ENCODE results near the gene RPS15. TPM values are rescaled to one million over a fixed set of nuclear protein-coding genes. Genes with fewer than 3 reads are reported as not detected.

RPS15 gene
- total and polyA plus RNA-seq, 3 experiments from 2014 or later: 1,485 to 2,756 (median 1,540) TPM

DNA sequence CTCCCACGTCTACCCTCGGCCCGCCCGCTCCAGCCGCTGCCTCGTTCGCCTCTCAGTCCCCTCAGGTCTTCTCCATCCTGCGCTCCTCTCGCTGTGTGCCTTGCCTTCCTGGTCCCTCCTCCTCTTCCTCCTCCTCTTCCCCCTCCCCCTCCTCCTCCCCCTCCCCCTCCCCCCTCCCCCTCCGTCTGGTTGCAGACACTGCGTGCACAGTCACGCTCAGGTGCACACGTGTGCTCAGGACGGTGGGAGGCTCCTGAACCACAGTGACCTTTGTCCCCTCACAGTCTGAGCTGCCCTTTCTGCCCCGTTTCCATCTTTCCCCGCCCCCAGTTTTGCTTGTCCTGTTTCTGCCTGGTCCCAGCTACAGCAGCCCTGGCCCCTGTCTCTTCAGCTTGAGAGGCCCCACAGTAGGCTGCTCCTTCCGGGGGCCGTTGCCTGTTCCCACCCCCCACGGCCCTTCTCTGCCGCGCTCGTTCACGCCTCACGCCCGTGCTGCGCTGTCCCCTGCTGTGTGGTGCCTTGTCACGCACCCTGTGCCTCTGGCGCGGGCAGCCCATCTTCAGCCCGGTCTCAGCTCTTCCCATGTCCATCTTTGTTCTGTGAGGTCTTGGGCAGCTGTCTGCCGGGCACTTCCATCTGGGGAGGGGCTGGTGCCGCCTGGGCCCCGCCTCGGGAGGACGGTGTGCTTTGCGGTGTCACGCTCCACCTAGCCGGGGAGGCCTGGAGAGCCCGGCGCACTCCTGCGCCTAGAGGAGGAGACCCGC, 13.8 kb upstream of the RPS15 start:
- no peaks in the 10 kb centered on the region for H3K9me3 Mint-ChIP-seq

DNA sequence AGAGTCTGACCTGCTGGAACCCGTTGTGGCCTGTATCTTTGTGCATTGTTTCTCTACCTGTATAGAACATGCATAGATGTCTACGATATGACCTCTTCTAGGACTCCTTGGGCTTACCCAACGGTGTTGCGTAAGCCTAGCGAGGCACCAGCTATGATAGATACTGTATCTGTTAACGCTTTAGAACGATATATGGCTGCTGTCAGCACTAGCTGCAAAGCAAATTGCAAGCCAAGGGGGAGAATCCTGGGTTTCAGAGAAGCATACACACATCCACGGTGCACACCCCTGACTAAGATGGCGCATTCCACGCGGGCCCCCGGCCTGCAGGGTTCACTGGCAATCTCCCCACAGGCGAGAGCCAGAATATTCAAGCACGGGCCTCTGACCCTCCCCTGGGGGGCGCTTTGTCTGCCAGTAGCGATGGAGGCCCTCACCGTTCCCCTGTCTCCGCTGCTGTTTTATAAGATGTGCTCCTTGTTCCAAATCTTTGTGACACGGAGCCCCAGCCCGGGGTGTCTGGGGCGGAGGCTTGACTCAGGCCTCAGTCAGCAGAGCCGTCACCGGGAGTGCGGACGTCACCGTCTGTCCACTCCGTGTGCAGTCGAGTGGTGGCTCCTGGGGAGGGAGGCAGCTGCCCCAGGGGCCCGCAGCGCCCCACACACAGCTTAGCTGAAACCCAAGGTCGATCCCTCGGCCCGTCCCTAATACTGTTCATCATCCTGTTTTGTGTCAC, 12.9 kb upstream of the RPS15 start:
- DNase-seq: no peak
- Mint-ChIP-seq H3K4me3 (no peak overlapping the region), H3K4me1 (peaks cover 0 to 6% (median 3%) of the 10 kb centered on the region in 3 donors), H3K36me3 (peaks cover 3 to 75% (median 7%) of the 10 kb centered on the region in 3 donors), H3K27me3 (peaks cover 0 to 2% of the 10 kb centered on the region in 2 donors), H3K27ac (peak overlapping the region in 1 of 8 donors; percentile 21), H3K9me3 (no peaks in the 10 kb centered on the region)
- H3K27ac ChIP-seq (ENCODE audit: low read depth, low read length): no peak overlapping the region
- CTCF ChIA-PET: no interaction called here
- H3K4me1 ChIP-seq (ENCODE audit: insufficient read depth, low read length): no peaks in the 10 kb centered on the region
- POLR2A ChIA-PET: no interaction called here
- H3K36me3 ChIP-seq (ENCODE audit: insufficient read depth, low read length): peaks cover 47% of the 10 kb centered on the region
- no peak overlapping the region for H3K4me3 ChIP-seq (ENCODE audit: low read length)
- H3K9me3 ChIP-seq (ENCODE audit: low read length): no peaks in the 10 kb centered on the region
- no peaks in the 10 kb centered on the region for H3K27me3 ChIP-seq (ENCODE audit: insufficient read depth, low read length, poor library complexity, severe bottlenecking)

More for the DNA sequence above, 13.8 kb upstream of the RPS15 start:
- H3K4me3 ChIP-seq (ENCODE audit: low read length): no peak overlapping the region
- Mint-ChIP-seq H3K4me3 (no peak overlapping the region), H3K27me3 (peaks cover 0 to 2% of the 10 kb centered on the region in 2 donors), H3K36me3 (peaks cover 7 to 73% (median 10%) of the 10 kb centered on the region in 3 donors), H3K4me1 (peaks cover under 1 to 7% (median 6%) of the 10 kb centered on the region in 3 donors), H3K27ac (no peak overlapping the region)
- H3K9me3 ChIP-seq (ENCODE audit: low read length): no peaks in the 10 kb centered on the region
- ChIA-PET CTCF (no interaction called here), POLR2A (no interaction called here)
- no peaks in the 10 kb centered on the region for H3K4me1 ChIP-seq (ENCODE audit: insufficient read depth, low read length)
- H3K27me3 ChIP-seq (ENCODE audit: insufficient read depth, low read length, poor library complexity, severe bottlenecking): no peaks in the 10 kb centered on the region
- peaks cover 47% of the 10 kb centered on the region for H3K36me3 ChIP-seq (ENCODE audit: insufficient read depth, low read length)
- no peak overlapping the region for H3K27ac ChIP-seq (ENCODE audit: low read depth, low read length)
- DNase-seq: no peak

DNA sequence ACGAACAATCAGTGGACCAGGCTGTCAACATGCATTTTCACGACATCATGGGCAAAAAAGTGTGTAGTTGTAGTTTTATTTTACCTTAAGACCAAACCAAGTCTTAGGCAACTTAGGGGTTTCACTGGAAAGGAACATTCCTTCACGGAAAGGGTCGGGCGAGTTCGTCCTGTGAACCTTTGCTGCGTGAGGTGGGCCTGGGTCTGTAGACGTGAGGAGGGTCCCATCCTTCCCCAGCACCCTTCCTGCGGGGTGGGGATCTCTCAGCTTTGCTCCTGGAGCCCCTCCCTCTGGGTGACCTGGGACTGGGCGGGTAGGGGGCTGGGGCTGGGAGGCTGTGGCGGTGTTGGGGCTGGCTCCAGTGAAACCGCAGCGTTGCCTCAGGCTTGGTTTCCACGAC, 12.3 kb upstream of the RPS15 start:
- H3K36me3 Mint-ChIP-seq: peaks cover 1 to 75% (median 7%) of the 10 kb centered on the region in 3 donors
- H3K27me3 Mint-ChIP-seq: peaks cover 0 to 2% of the 10 kb centered on the region in 2 donors
- Histone ChIP-seq H3K9me3 (ENCODE audit: low read length) (no peaks in the 10 kb centered on the region), H3K36me3 (ENCODE audit: insufficient read depth, low read length) (peaks cover 42% of the 10 kb centered on the region), H3K27ac (ENCODE audit: low read depth, low read length) (no peak overlapping the region), H3K4me3 (ENCODE audit: low read length) (no peak overlapping the region), H3K27me3 (ENCODE audit: insufficient read depth, low read length, poor library complexity, severe bottlenecking) (no peaks in the 10 kb centered on the region), H3K4me1 (ENCODE audit: insufficient read depth, low read length) (no peaks in the 10 kb centered on the region)
- H3K4me1 Mint-ChIP-seq: peaks cover 0 to 6% (median 3%) of the 10 kb centered on the region in 3 donors
- H3K4me3 Mint-ChIP-seq: no peak overlapping the region
- no peak for DNase-seq
- CTCF ChIA-PET: no interaction called here
- H3K9me3 Mint-ChIP-seq: no peaks in the 10 kb centered on the region
- POLR2A ChIA-PET: no interaction called here
- H3K27ac Mint-ChIP-seq: peak overlapping the region in 1 of 8 donors; percentile 32

DNA sequence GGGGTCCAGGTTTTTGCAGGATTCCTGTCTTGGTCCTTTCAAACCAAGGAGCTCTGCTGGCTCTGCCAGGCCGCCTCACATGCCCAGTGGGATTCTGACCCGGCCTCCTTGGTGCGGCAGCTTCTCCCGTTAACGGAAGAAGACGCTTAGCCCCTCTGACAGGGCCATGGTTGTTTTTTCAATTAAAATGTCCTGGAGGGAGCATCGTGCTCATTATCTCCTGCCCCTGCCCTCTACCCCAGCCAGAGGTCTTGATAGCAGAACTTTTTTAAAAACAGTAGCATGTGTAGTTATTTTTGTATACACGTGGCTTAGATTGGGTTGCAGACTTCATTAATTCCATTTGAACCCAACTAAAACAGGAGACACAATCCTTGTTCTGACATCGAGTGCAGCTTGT, 11.5 kb upstream of the RPS15 start:
- Histone ChIP-seq H3K36me3 (ENCODE audit: insufficient read depth, low read length) (peaks cover 40% of the 10 kb centered on the region), H3K4me1 (ENCODE audit: insufficient read depth, low read length) (no peaks in the 10 kb centered on the region), H3K9me3 (ENCODE audit: low read length) (no peaks in the 10 kb centered on the region), H3K27me3 (ENCODE audit: insufficient read depth, low read length, poor library complexity, severe bottlenecking) (no peaks in the 10 kb centered on the region), H3K27ac (ENCODE audit: low read depth, low read length) (no peak overlapping the region), H3K4me3 (ENCODE audit: low read length) (no peak overlapping the region)
- CTCF ChIA-PET: no interaction called here
- no peak overlapping the region for H3K4me3 Mint-ChIP-seq
- peaks cover 0 to 76% (median 7%) of the 10 kb centered on the region in 3 donors for H3K36me3 Mint-ChIP-seq
- H3K9me3 Mint-ChIP-seq: no peaks in the 10 kb centered on the region
- H3K27me3 Mint-ChIP-seq: peaks cover 0 to 2% of the 10 kb centered on the region in 2 donors
- H3K27ac Mint-ChIP-seq: no peak overlapping the region
- DNase-seq: no peak
- POLR2A ChIA-PET: no interaction called here
- peaks cover 0 to 6% (median 3%) of the 10 kb centered on the region in 3 donors for H3K4me1 Mint-ChIP-seq

DNA sequence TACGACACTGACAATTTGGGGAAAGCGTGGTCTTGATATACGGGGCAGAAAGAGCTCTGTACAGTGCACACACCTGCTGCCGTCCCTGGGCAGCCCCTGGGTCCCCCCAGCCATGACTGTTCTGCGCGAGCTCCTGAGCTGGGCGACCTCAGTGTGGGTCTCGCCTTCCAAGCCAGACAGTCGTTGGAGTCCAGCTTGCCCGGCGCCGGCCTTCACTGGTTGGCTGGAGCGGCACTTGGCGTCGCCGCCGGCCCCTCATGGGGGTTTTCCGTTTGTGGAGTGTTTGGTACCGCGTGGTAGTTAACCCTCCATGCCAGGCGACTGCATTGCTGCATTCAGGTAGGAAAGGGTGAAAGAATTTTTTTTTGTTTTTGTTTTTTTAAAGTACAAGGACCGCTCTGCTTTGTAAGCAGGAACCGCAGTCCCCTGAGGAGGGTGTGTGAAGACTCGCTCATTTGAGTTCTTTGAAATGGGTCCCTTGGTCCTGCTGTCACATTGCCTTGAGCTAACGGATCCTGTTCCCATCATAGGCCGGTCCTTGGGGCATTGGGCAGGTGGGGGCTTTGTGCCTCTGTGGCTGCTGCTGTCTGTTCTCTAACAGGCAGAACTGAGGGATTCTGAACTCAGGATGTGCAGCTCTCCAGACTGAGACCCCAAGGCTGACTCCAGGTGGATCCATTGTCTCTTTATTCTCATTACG, 10.8 kb upstream of the RPS15 start:
- ChIA-PET CTCF (no interaction called here), POLR2A (interaction anchor here (0.5 kb wide), 1 partner anchor 464 kb away, joined by 6 read pairs; no protein-coding TSS in a partner anchor)
- Histone ChIP-seq H3K27ac (ENCODE audit: low read depth, low read length) (no peak overlapping the region), H3K4me3 (ENCODE audit: low read length) (no peak overlapping the region), H3K9me3 (ENCODE audit: low read length) (no peaks in the 10 kb centered on the region), H3K36me3 (ENCODE audit: insufficient read depth, low read length) (peaks cover 38% of the 10 kb centered on the region), H3K4me1 (ENCODE audit: insufficient read depth, low read length) (no peaks in the 10 kb centered on the region), H3K27me3 (ENCODE audit: insufficient read depth, low read length, poor library complexity, severe bottlenecking) (no peaks in the 10 kb centered on the region)
- Mint-ChIP-seq H3K27ac (peak overlapping the region in 2 of 8 donors; percentile 17 to 29), H3K4me3 (no peak overlapping the region), H3K27me3 (peaks cover 0 to under 1% of the 10 kb centered on the region in 2 donors), H3K9me3 (no peaks in the 10 kb centered on the region), H3K4me1 (peaks cover 0 to 5% (median 3%) of the 10 kb centered on the region in 3 donors), H3K36me3 (peaks cover 0 to 79% (median 7%) of the 10 kb centered on the region in 3 donors)
- DNase-seq: no peak

DNA sequence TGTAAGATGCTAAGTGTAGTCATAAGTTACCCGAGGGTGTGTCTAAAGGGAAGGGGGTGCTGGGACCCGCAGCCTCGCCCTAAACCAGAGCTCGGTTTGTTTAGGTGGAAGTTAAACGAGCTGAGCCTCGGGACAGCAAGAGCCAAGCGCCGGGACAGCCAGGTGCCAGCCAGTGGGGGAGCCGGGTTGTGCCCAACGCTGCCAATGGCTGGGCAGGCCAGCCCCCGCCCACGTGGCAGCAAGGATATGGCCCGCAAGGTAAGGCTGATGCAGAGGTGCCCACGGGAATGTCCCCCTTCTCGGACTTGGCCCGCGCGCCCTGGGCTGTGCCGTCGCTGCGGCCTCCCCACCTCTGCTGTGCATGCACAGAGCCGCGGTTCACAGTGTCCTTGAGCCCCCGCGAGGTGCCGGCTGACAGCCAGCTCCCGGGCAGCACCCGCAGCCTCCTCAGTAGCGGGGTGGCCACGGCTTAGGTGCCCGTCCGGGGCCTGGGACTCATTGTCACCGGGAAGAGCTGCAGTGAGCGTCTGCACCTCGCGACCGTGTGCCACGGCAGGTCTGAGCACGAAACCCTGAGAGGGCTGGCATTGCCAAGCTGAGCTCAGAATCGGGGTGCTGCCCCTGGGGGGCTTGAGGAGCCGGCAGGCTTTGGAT, 9.3 kb upstream of the RPS15 start:
- peaks cover 0 to 3% (median 0%) of the 10 kb centered on the region in 3 donors for H3K4me1 Mint-ChIP-seq
- H3K27me3 Mint-ChIP-seq: no peaks in the 10 kb centered on the region
- H3K27ac ChIP-seq (ENCODE audit: low read depth, low read length): no peak overlapping the region
- peak overlapping the region in 1 of 8 donors; percentile 36 for H3K27ac Mint-ChIP-seq
- no peaks in the 10 kb centered on the region for H3K27me3 ChIP-seq (ENCODE audit: insufficient read depth, low read length, poor library complexity, severe bottlenecking)
- no peaks in the 10 kb centered on the region for H3K9me3 Mint-ChIP-seq
- POLR2A ChIA-PET: no interaction called here
- no peak for DNase-seq
- H3K4me1 ChIP-seq (ENCODE audit: insufficient read depth, low read length): no peaks in the 10 kb centered on the region
- no peak overlapping the region for H3K4me3 Mint-ChIP-seq
- no peaks in the 10 kb centered on the region for H3K9me3 ChIP-seq (ENCODE audit: low read length)
- no peak overlapping the region for H3K4me3 ChIP-seq (ENCODE audit: low read length)
- H3K36me3 ChIP-seq (ENCODE audit: insufficient read depth, low read length): peaks cover 37% of the 10 kb centered on the region
- CTCF ChIA-PET: no interaction called here
- H3K36me3 Mint-ChIP-seq: peaks cover 0 to 74% (median 0%) of the 10 kb centered on the region in 3 donors

DNA sequence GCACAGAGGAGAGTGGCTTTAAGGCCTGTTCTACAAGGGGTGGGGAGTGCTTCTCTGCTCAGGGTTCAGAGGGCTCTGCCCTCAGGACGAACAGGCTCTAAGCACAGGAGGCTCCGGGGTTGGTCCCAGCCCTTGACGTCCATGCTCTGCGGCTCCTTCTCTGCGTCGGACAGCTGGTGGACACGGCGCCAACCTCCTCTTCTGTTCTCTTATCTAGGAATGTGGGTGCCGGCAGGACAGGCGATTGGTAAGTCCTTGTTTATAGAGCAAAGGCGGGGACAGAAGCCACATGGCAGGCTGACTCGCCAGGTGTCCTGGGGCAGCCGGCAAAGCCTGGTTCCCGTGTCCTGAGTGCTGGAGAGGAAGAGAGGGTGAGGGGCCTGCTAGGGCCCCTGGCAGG, 8.4 kb upstream of the RPS15 start:
- H3K4me1 Mint-ChIP-seq: peaks cover 0 to 3% (median 0%) of the 10 kb centered on the region in 3 donors
- H3K27me3 ChIP-seq (ENCODE audit: insufficient read depth, low read length, poor library complexity, severe bottlenecking): no peaks in the 10 kb centered on the region
- H3K36me3 ChIP-seq (ENCODE audit: insufficient read depth, low read length): peaks cover 37% of the 10 kb centered on the region
- ChIA-PET POLR2A (no interaction called here), CTCF (interaction anchor here (1.5 kb wide), 1 partner anchor 150 kb away, joined by 3 read pairs; no protein-coding TSS in a partner anchor)
- no peak overlapping the region for H3K27ac Mint-ChIP-seq
- no peak overlapping the region for H3K27ac ChIP-seq (ENCODE audit: low read depth, low read length)
- no peaks in the 10 kb centered on the region for H3K27me3 Mint-ChIP-seq
- no peak overlapping the region for H3K4me3 Mint-ChIP-seq
- H3K4me3 ChIP-seq (ENCODE audit: low read length): no peak overlapping the region
- no peaks in the 10 kb centered on the region for H3K9me3 Mint-ChIP-seq
- H3K9me3 ChIP-seq (ENCODE audit: low read length): no peaks in the 10 kb centered on the region
- no peak for DNase-seq
- no peaks in the 10 kb centered on the region for H3K4me1 ChIP-seq (ENCODE audit: insufficient read depth, low read length)
- H3K36me3 Mint-ChIP-seq: peaks cover 0 to 72% (median 0%) of the 10 kb centered on the region in 3 donors
